ENCODE measurements around the gene LRCH4.

Gene LRCH4

GRCh38 chr7:100582041-100582579 is 3.8 kb downstream of the LRCH4 start:
- DNase-seq, result no peak

- DNase-seq, result no peak
These were observed 5.3 kb downstream of the LRCH4 start for GRCh38 chr7:100580466-100581283.

GRCh38 chr7:100578246-100579183 is 7.4 kb downstream of the LRCH4 start:
- no peak for DNase-seq

DNA sequence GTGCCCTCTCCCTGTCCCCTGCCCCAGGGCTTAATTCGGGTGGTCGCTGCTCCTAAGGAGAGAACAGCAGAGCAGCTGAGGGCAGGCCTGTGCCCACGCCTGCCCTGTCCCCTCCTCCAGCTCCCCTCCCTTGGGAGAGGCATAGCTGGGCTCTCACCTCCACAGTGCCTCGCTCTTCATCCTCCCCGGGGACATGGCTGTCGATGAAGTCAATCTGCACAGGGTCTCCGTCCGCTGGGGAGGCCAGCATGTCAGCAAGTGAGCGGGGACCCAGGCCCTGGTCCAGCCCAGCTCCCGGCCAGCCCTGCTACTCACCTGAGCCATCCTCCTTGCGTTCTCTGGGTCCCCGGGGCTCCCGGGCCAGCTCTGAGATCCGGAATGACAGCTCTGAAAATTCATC is 8.4 kb downstream of the LRCH4 start:
- no peak for DNase-seq

DNA sequence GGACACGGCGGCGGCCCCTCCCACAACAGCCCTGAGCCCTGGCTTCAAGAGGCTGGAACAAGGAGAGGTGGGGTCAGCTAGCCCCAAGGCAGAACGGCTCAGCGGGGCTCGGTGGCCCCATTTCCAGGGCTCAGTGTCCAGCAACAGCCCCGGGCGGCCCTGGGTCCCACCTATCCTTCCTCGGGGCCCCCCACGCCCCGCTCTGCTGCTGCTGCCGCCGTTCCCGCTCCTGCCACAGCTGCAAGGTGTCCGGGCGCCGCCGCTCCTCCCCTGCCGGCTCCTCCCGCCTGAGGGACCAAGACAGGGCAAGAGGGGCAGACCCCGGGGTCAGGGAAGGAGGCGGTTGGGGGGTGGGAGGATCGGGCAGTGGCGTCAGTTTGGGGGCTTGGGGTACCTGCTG is 8.8 kb downstream of the LRCH4 start:
- DNase-seq, result no peak

DNA sequence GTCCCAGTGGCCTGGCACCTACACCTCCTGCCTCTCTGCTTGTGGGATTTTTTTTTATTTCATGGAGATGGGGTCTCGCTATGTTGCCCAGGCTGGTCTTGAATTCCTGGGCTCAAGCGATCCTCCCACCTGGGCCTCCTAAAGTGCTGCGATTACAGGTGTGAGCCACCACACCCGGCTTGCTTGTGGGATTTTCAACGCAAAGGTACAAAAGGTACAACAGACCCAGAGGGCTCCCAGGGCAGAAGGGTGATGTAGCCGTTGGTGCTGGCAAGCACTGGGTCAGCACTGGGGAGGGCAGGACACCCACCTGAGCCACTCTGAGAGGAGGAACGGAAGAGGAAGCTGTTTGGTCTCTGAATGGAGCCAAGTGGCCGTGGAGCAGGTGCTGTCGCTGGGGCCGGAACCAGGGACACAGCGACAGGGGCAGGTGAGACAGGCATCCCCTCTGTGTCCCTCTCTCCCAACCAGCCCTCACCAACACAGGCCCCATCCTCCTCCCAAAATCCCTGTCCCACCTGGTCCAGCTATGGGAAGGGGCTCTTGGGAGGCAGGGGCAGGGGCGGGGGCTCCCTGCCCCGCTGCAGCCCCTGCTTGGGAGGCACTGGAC is 9.4 kb downstream of the LRCH4 start:
- DNase-seq, result no peak

DNA sequence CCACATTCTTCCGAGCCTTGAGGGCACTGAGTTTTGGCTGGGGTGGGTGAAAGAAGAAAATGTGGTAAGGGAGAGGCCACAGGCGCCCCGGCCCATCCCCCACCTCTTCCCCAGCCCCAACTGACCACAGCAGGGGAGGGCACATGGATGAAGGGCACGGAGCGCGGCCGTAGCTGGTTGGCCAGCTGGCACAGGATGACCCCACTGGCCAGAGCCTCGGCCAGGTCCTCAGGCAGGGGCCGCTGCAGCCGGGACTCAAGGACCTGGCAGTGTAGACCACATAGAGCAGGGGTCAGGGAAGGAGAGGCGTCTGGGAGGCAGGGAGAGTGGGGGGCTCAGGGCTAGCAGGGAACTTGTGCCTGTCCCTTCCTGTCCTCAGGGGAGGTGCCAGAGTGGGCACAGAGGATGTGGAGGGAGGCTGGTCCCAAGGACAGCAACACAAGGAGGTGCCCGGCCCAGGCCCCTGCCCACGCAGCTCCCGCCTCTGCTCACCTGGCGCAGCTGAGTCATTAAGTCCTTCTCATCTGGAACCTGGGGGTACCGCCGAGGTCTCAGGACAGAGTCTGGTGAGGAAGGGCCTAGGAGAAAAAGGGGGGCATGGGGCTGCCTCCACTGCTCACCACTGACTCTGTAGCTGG is 10.1 kb downstream of the LRCH4 start:
- DNase-seq, result no peak

DNA sequence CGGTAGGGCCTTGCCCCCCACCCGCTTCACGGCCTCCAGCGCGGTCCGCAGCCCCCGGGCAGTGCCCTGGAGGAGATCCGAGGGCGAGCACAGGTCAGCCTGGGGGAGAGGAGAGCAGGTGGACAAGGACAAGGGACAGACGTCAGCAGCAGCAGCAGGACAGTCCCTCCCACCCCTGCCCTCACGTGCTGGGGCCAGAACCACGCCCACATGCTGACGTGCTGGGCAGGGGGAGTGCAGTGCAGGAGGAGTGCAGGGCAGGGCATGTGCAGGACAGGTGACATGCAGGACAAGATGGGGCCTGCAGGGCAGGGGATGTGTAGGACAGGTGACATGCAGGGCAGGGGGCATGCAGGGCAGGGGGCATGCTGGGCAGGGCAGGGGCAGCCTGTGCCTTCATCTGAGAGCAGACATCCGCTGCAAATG is 10.7 kb downstream of the LRCH4 start:
- no peak for DNase-seq

DNA sequence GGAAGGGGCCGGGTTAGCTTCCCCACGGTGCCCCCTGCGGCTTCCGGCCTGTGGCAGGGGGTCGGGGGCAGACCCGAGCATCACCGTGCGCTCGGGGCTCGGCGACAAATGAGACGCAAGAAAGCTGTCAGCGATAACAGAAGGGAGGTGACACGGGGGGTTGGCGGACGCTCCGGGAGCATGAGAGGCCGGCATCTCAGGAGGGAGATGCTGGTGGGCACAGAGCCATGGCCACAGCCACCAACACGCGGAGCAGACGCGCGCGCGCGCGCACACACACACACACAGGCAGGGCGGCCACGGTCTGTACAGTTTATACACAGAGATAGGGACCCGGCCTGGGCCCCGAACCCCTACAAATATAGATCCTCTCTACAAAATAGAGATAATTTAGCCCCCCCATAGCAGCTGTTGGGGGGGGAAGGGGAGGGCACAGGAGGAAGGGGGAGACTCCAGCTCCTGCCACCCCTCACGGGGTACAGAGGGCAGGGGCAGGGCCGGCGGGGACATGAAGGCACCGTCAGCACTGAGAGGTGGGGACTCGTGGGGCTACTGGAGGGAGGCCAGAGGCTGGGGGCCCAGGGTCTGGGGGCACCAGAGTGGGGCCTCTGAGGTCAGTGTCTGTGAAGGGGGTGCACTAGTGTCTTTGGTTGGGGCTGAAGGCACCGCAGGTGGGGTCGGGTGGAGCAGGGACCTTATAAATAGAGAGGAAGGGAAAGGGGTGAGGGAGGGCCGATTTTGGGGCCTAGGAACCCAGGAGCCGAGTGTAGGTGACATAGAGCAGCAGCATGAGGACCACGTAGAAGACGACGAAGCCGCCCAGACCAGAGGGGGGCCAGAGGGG is 11.3 kb downstream of the LRCH4 start:
- no peak for DNase-seq

DNA sequence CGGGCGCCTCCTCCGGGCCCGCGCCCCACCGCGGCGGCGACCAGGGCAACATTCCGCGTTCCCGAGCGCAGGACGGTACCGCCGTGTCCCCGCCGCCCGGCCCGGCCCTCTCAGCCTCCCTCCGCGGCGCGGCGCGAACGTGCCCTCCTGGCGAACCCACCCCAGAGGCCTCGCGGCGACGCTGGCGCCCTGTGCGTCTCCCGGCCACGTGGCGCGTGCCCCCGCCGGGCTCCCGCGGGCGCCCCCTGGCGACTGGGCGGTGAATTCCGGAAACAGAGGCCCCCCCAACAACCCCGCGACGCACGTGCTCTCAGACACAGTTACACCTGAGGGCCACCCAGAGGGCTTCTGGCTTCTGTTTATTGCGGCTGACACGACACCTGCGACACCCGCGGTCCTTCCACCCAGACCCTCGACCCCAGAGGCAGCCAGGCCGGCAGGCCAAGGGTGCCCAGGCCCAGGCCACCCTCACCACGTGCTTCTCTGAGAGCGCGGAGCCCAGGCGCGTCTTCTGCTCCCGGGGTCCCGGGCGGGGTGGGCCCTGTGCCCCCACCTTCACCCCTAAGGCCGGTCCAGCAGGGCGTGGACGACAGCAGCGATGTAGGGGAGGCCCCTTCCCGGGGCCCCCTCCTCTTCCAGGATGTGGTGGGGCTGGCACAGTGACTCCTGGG is 12.1 kb downstream of the LRCH4 start, which contains the start of gene SAP25:
Gene SAP25, minus strand, starts transcription at position 210 of the 671 bp plus-strand sequence. Its CDS starts 158 bp downstream, at position 52.
- no peak for DNase-seq

GRCh38 chr7:100572949-100573675 is 12.8 kb downstream of the LRCH4 start:
- no peak for DNase-seq

GRCh38 chr7:100572281-100572948 is 13.5 kb downstream of the LRCH4 start:
- no peak for DNase-seq

DNA sequence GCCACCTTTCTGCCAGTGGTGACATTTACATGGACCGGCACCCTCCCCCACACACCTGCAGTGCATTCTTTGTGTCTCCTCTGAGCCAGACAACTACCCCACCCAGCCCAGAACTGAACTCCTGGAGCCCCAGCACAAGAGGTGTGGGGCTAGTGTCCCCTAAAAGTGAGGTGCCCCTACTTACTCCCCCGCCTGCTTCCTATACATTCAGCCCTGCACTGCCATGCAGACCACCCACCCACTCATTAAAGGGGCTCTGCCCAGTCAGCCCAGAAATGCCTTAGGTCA is 14.2 kb downstream of the LRCH4 start:
- DNase-seq, result peak in 1 of 6 experiments; percentile 31

GRCh38 chr7:100570954-100571828 is 14.7 kb downstream of the LRCH4 start:
- peak in 1 of 6 experiments; percentile 24 for DNase-seq

GRCh38 chr7:100568896-100569844 is 16.8 kb downstream of the LRCH4 start:
- DNase-seq, result peak in 4 of 6 experiments; percentile 19 to 40 (median 28)

DNA sequence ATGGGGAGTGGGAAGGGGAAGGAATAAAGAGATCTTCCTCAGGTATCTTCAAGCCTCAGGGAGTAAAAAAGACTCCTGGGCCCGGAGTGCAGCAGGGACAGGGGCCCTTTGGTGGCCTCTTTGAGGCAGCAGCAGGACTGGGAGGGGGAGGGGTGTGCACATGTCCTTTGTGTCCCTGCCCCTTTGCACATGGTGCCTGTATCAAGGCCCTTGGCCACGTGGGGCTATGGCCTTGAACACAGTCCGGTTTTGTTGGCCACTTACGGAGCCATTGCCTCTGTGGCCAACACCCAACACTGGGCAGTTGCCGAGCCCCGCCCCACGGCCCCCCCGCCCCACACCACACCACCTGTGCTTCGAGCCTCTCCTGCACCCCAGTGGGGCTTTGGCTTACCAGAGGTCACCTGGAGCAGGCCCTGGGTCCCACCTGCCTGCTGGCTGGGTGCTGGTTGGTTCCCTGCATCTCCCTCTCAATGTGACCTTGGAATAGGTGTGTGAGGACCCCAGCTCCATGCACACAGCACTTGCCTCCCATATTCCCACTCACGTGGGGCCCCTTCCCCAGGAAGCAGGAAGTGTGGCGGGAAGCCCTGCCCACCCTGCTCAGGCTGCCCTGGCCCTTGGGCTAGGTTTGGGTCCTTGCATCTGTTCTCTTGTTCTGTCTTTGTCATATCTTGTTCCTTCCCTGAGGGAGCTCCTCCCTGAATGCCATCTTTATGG is 17.6 kb downstream of the LRCH4 start:
- DNase-seq, result peak in 1 of 6 experiments; percentile 11

- no peak for DNase-seq
These were observed 18.2 kb downstream of the LRCH4 start for GRCh38 chr7:100567751-100568175.

Measured in stimulated activated naive CD4-positive, alpha-beta T cell (primary cell).